HG02885 (cell line): ENCODE results near the gene STK32C.

Experiments used
- ATAC-seq: cut with Tn5 transposase; IDR thresholded peaks from one replicate; pipeline ENCODE4 v1.9.1; 2021; ENCODE audit warnings: mild to moderate bottlenecking; ENCODE audit not compliant: unreplicated experiment, poor library complexity

The STK32C gene

DNA sequence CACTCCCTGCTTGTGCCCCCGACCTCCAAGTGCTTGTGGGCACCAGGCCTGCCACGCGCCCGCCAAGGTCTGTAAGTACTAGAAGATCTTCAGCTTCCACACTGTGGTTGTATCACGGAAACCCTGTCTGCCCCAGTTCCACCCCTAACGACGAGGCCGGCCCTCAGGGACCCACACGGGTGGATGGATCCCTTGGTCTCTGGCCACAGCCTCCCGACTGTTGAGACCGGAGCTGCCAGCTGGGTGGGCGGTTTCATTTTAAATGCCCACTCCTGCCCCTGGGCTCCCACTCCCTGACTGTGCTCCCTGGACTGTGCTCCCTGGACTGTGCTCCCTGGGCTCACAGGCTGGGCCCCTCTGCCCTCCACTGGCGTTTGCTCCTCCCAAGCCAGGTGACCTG is 70.9 kb downstream of the STK32C start:
- ATAC-seq = no peak

DNA sequence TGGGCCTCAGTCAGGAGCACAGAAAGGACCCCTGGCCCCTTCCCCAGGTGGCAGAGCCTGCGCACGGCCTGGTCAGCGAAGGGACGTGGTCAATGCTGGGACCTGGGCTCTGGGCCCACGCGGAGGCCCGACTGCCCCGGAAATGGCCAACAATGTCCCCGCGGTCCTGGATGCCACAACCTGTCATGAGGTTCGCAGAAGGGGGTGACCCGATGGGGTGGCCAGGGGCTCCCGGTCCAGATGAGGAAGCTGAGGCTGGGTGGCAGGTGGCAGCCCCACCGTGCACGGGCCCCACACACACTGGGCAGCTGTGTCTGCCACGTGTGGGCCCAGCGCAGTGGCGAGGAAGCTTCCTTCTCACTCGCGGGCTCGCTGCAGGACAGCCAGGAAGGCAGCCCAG is 71.6 kb downstream of the STK32C start:
- ATAC-seq = no peak

DNA sequence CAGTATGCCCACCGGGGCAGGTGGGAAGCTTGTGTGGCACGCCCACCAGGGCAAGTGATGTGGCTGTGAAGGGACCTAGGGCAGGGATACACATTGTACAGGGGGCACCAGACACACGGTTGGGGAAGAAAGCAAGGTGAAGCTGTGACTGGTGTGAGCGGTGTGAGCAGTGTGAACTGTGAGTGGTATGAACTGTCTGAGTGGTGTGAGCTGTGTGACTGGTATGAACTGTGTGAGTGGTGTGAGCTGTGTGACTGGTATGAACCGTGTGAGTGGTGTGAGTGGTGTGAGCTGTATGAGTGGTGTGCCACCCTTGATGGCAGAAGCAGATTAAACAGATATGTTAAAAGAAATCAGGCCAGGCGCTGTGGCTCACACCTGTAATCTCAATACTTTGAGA is 72.9 kb downstream of the STK32C start:
- ATAC-seq = no peak

DNA sequence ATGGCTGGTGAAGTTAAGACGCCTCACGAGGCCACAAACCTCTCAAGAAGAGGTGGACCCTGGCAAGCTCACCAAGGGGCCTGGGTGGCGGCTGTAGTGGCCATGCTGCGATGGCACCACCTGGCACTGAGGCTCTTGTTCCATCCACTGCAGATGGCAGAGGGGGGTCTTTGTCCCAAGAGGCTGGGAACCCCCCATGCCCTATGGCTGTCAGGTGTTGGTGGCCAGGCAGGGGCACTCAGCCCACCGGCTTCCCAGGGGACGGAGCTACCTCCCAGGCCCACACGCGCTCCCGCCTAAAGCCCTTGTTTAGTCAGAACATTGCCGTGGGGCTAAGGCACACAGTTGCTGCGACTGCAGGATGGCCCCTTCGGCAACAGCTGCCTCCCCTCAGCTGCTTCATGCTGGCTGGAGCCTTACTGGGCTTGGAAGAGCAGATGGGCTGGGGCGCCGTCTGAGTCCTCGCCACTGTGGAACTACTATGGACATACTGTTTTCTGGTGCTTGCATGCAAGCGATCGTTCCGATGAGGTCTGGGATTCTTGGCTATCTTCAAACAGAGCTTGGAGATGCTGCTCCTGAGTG is 74.2 kb downstream of the STK32C start:
- no peak for ATAC-seq

DNA sequence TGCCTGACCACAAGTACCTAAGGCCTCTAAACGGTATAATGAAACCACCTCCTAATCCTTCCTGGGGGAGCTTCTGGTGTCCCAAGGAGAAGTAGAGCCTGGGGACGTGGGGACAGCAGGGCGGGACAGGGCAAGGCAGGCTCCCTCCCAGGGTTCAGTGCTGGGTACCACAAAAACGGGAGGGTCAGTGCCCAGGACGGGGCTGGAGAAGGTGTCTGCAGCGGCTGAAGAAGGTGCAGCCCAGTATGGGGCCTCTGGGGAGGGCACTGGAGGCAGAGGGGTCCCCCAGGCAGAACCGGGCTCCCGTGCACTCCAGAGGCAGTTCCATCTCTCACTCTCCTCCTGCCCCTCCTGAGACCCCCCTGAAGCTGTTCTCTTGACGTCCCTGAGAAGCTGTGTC is 74.8 kb downstream of the STK32C start:
- ATAC-seq = no peak

DNA sequence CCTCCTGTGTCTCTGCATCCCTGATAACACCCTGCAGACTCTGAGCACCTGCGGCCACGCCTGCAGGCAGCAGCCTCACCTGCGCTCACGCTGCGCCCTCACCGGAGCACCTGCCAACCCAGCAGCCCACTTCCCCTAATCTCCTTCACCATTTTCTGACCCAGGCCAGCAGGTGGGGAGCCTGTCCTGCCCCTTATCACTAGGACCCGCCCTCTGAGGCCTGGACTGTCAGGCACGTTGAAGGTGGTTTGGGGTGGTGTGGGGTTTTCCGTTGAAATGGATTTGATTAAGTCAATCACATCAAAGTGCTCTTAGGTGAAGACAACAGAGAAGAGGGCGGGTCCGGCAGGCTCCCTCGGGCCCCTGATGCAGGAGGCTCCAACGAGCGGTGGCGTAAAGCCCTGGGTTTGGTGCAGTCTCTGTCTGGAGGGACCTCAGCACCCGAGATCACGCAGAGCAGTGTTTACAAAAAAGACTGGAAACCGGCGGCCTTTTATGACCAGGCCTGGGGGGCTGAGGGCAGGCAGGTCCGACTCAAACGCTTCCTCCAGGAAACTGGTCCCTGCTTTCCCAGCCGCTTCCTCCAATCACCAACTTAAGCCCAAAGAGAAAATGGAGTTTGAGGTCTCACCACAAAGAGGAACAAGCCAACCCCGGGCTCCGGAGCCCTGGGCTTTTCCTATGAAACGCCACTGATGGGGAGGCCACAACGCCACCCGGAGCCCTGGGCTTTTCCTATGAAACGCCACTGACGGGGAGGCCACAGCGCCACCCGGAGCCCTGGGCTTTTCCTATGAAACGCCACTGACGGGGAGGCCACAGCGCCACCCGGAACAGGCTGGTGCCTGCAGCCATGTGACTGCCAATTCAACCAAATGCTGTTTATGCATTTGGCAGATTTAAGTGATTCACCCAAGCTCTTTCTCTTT is 75.5 kb downstream of the STK32C start:
- no peak for ATAC-seq

DNA sequence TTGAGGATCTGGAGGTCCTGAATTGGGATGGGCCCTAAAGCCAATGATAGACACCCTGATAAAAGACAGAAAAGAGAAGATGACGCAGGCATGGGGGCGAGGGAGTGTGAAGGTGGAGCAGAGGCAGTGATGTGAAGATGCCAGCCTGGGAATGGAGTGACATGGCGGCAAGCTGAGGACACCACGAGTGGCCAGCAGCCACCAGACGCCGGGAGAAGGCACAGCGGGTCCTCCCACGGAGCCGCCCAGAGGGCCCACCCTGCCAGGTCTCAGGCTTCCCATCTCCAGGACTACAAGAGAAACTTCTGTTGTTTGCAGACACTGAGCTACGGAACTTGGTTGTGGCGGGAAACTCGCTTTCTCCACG is 76.1 kb downstream of the STK32C start:
- ATAC-seq = no peak

DNA sequence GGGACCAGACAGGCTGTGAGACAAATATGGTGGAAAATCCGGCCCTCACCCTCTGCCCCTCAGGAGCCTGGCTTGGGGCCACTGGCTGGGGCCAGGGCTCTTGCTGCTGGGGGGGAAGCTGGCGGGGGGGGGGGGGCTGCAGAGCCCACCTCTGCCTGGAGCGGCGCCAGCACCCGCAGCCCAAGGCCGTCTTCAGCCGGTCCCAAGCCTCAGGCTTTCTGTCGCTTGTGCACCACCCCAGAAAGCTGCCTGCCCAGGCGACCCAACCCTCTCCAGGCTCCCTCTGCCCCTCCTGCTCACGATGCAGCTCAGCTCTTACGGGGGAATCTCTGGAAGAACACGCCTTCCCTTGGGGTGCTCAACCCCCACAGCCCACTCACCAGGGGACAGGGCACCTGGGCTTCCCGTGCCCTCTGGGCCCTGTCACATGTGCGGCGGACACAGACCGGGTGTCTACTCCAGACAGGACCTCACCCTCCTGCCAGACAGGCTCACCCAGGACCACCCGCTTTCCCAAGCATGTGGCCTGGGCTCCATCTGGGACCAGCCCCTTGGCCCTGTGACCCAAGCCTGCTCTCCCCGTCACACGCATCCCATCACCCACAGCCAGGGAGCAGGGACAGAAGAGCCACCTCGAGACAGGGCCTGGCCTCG is 77.1 kb downstream of the STK32C start:
- ATAC-seq = no peak

DNA sequence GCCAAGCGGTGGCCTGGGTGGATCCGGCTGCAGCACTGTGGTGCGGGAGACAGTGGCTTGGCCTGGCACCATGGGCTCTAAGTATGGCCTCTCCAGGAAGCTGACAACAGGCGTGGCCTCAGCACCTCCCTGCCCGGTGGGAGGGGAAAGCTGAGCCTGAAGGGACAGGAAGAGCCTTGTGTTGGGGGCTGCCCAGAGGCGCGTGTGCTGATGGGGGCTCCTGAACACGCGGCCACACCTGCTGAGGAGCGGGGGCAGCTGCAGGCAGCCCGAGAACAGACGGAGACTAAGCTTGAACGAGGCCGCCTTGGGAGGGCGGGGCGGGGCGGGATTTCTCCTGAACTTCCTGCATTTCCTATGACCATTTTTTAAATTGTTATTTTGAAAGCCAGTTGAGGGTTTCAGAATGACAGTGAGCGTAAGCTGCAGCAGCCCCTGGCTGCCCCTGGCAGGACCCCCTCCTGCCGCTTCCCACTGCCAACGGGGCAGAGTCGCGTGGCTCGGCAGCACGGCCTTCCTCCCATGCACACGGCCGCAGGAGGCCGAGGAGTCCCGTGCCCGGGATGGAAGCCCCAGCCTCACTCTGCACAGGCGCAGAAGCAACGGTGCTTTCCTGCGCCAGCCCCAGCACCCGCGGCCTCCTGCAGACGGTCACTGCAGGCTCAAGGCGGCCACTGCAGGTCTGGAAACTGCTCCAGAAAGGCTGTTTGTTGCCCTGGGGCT is 77.8 kb downstream of the STK32C start:
- no peak for ATAC-seq

DNA sequence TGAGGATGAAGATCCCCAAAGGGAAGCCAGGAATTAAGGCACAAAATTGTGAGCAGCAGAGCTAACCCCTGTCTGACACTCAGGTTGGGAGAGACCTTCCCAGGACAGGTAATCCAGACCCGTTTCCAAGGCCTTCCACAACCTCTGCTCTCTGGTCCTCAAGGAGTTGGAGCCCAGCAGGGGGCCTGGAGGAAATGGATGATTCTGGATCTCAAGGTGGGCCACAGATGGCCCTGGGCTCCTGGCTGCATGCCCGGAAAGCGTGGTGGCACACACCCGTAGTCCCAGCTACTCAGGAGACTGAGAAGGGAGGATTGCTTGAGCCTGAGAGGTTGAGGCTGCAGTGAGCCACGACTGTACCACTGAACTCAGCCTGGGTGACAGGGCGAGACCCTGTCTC is 78.7 kb downstream of the STK32C start:
- ATAC-seq = no peak

DNA sequence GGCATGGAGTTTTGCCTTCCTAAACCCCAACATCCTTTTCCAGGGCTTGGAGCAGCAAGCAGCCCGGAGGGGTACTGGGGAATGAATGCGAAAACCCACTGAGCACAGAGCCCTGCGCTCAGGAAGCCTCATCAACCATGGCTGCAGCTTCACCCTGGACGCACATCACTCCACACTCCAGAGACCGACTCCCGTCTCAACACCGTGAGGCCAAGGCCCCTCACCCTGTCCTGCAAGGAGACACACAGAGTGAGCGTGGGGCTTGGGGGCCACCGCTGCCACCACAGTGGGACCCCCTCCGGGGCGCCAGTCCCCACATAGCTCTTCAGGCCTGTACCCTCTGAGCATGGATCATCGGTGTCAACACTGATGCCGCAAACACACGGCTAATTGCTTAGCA is 79.1 kb downstream of the STK32C start:
- ATAC-seq = no peak

DNA sequence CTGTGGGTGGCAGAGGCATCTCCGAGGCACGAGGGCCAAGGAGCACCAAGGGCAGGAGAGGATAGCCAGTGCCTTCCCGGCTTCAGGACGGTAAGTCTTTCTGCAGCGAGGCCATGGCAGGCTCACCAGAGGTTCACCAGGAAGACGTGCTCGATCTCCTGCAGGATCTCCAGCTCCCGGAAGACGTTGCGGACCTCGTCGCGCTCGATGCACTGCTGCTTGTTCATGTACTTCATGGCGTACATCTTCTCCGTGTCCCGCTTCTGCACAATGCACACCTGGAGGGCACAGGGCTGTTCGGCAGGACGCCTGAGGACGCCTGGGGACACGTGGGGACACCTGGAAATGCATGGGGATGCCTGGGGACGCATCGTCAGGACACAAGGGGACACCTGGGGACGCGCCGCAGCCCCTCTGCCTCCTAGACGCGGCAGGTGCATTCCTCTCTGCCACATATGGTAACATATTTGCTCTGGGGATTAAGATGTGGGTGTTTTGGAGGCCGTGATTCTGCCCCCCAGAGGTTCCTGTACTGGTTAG is 79.8 kb downstream of the STK32C start:
- ATAC-seq = no peak

DNA sequence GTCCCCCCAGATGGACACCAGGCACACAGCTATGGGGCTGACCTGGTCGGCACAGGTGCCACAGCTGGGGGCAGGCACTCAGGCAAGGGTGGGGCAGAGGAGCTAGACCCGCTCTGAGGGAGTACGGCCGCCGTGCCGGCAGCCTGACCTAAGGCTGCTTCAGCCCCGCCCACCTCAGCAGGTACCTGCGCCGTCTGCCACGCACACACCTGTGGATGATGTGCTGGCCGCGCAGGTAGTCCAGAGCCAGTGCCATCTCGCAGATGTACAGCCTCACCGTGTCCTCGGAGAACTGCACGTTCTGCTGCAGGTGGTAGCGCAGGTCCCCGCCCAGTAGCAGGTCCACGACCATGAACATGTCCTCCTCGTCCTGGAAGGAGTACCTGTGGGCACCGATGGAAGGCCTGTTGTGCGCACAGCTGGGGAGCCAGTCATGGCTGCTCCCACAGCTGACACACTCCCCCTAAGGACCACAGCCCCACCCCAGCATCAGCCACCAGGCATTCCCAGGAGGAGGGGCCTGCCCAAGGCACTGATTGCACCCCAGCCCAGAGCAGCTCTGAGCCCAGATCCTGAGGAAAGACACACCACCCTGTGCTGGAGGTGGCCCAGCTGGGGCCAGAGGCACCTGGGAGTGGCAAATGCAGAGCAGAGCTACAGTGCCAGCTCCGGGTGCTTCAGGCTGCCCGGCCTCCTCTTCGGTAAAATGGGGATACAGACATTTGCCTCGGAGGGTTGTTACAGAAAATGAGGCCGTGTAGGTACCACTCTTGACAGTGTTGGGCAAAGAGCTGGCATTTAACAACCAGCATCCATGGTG is 81.0 kb downstream of the STK32C start:
- no peak for ATAC-seq

DNA sequence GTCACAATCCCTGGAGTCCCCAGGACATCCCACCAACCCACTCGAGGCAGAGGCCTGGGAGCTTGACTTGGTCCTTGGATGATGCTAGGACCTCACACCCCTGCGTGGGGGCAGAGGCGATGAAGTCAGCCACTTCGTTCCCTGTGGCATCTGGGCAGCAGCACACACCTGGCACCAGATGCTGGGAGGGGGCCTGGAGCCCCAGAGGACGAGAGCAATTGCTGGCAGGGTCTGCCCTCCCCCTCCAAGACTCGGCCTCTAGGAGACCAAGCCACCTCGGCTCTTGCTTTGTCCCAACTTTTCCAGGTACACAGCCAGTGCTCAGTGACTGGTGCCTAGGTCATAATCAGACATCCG is 81.9 kb downstream of the STK32C start:
- no peak for ATAC-seq

DNA sequence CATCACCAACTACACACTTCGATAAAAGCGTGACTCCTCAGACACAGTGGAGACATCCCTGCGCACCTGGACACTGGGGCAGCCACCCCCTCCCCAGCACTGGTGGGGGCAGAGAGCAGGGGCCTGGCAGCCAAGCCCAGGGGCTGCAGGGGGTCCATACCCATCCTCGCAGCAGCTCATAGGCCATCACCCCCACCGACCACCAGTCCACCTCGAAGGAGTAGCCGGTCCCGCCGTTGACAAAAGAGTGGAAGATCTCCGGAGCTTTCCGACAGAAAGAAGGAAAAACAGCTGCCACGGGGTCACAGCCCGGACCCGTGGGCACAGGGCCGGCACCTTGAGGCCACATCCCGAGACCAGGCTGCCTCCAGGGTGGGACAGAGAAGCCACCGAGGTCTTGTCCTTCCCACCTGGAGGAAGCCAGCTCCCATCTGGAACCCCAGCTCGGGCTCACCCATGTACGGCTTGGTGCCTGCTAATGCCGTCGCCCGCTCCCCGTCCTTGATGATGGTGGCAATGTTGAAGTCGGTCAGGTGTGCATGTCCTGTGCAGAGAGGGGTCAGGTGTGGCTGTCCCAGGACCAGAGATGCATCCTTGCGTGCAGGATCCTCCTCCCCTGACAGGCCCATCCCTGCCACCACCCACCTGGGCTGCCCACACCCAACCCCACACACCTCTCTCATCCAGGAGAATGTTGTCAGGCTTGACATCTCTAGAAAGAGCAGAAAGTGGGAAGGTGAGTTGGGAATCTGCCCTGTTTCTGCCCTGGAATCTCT is 82.5 kb downstream of the STK32C start:
- ATAC-seq = no peak

DNA sequence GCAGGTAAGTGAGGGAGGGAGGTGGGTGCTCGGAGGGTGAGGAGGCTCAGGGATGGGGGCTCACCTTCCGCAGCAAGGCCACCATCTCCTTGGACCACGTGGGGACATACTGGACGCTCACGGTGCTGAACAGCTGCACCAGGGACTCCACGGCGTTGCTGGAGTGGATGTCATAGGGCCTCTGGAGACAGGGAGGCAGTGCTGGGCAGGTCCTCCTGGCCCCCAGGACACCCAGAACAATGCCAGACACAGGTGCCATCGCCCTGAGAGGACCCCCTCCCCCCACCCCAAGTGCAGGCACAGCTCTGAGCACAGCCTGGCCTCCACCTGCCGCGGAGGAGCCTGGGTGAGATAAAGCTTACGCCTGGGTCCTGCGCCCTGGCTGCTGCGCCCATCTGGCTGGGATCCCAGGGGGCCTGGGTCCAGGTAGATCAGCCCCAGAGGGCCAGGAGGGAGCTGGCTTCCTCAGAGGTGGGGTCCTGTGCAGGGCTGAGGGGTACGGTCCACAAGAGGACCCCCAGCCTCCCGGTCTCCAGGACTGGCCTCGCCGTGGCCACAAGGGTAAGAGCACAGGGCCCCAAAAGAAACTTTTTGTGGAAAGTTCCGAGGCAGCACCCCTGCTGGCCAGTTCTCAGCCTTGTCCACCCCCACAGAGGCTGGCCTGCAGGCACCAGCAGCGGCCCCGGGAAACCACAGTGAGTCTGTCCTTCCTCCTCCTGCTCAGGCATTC is 83.2 kb downstream of the STK32C start:
- ATAC-seq = no peak

DNA sequence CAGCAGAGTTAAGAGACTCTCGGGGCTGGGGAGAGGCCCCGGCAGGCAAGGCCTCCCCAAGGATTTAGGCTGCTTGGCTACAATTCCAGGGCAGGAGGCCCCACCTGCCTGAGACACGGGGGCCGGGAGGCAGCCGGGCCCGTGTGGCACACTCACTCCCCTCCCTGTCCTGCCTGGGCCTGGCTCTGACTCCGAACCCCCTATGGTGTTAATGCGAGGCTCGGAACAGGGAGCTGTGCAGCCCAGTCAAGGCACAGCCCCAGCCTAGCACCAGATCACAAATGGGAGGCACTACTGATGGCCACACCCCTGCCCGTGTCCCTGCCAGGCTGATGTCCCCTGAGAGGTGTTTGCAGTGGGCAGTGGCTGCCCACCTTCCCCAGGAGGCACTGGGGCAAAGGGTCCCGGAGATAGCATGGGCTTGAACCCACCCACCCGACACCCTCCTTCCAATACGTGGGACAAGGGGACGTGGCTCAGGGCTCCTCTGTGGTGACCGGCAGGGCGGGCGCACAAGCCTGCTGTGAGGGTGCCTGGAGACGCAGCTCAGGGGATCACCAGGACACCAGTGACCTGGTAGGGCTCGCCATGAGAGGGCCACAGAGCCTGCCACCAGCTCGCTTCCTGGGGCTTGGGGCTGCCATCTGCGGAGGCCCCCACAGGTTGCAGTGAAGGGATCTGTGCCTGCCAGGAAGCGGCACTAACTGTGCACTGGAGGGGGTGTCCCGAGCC is 84.0 kb downstream of the STK32C start:
- no peak for ATAC-seq

DNA sequence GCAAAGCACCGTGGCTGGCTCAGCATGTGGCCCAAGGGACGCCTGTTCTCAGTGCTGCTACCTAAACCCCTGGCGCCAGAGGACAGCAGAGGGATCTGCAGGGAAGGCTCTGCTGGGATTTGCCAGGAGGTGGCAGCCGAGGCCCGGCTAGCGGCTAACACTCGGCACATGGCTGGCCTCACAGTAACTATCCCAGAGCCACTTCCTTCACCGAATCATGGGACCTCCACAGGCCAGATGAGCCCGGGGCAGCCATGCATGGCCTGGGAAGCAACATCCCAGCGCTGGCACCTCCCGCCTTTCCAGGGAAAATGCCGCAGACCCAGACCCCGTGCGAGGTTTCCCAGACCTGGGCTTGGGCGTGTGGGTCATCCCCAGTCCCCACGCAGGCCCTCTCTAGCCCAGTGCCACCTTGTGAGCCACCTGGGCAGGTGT is 84.6 kb downstream of the STK32C start:
- ATAC-seq = peak; percentile 91
